ENCODE measurements around the gene DIPK2A. TPM values are rescaled to one million over a fixed set of nuclear protein-coding genes. Genes with fewer than 3 reads are reported as not detected.

DIPK2A gene
- total and polyA plus RNA-seq, 4 experiments from 2014 or later: 7.8 to 22.8 (median 15.8) TPM

DNA sequence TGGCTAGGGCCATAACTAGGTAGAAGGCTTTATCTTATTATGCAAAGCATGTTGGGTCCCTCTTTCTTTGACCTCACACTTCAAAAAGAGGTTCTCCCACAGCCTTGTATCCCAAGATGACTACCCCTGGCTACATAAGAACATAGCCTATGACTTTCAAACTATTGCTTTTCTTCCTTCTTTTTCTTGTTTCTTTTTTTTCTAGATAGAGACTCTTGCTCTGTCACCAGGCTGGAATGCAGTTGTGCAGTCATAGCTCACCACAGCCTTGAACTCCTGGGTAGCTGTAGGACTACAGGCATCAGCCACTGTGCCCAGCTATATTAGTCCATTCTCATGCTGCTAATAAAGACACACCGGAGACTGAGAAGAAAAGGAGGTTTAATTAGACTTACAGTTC is 47.2 kb downstream of the DIPK2A start:
- H3K4me3 ChIP-seq (ENCODE audit: low read length in 2 of 2): no peak overlapping the region
- POLR2A ChIA-PET (ENCODE audit: partially characterized antibody): no interaction called here
- intact Hi-C loops (cut with micrococcal nuclease): no loop called here

More for the DNA sequence above, 47.2 kb downstream of the DIPK2A start:
- Mint-ChIP-seq H3K9me3 (peaks cover 0 to 9% (median 3%) of the 10 kb centered on the region in 8 donors), H3K36me3 (no peaks in the 10 kb centered on the region), H3K27ac (no peak overlapping the region), H3K27me3 (peaks cover 0 to 5% of the 10 kb centered on the region in 2 donors), H3K4me1 (no peaks in the 10 kb centered on the region), H3K4me3 (no peak overlapping the region)
- H3K27ac ChIP-seq (ENCODE audit: low read depth, low read length): no peak overlapping the region
- no peak for DNase-seq
- H3K27me3 ChIP-seq (ENCODE audit: insufficient read depth, low read length): no peaks in the 10 kb centered on the region
- no peaks in the 10 kb centered on the region for H3K36me3 ChIP-seq (ENCODE audit: insufficient read depth, low read length)
- H3K4me1 ChIP-seq (ENCODE audit: insufficient read depth, low read length): no peaks in the 10 kb centered on the region
- CTCF ChIA-PET (ENCODE audit: partially characterized antibody): no interaction called here
- H3K9me3 ChIP-seq (ENCODE audit: control insufficient read depth in 1 of 2, low read length in 2 of 2): no peaks in the 10 kb centered on the region

Other genes starting within 250 kb of the DIPK2A start
- 10 to 100 TPM; 30.8 to 34.8 TPM for gene SLC9A9, start 123.4 kb upstream of the DIPK2A start, total RNA-seq
- 10 to 100 TPM; 34.0 to 35.5 TPM for gene SLC9A9, start 123.4 kb upstream of the DIPK2A start, polyA plus RNA-seq